IMR-90 (cell line): ENCODE measurements around the gene EXOC2.

Source experiments
- POLR2A ChIP-seq: IDR thresholded peaks from 2 replicates; pipeline ENCODE4 v1.6.1; 2012; ENCODE audit warnings: mild to moderate bottlenecking, low read depth, low read length
- RFX5 ChIP-seq: IDR thresholded peaks from 2 replicates; pipeline ENCODE4 v1.8.0; 2012; ENCODE audit warnings: low read depth, mild to moderate bottlenecking, low read length, moderate library complexity
- TF ChIP-seq, protein P1 (sequence below): conservative IDR thresholded peaks from 2 replicates; pipeline ENCODE4 v1.5.1; 2012; ENCODE audit warnings: mild to moderate bottlenecking, low read depth, low read length, improper control_type of control experiment

DNA sequence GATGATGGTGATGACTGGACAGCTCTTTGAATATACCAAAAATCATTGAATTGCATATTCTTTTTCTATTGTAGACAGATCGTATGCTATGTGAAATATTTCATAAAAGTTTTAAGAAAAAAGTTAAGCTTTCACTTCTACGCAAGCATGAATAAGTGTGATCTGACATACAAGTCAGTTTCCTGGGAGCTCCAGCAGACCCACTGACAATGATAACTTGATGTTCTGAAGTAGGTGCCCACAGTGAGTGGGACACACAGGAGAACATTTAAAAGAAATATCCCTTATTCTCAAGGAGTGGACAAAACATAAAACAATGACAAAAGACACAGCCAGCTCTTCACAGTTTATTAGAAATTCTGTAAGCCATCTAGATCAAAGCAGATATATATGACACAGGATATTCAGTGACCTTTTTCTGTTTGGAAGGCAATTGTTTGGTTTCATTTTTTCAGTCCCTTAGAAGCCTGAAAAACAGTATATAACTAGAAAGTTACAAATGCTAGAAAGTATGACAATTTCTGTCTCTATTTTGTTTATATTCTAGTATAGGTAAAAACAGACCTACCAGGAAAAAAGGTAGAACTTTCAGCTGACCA lies 200.0 kb downstream of the EXOC2 start:
- TF ChIP-seq, protein P1, sequence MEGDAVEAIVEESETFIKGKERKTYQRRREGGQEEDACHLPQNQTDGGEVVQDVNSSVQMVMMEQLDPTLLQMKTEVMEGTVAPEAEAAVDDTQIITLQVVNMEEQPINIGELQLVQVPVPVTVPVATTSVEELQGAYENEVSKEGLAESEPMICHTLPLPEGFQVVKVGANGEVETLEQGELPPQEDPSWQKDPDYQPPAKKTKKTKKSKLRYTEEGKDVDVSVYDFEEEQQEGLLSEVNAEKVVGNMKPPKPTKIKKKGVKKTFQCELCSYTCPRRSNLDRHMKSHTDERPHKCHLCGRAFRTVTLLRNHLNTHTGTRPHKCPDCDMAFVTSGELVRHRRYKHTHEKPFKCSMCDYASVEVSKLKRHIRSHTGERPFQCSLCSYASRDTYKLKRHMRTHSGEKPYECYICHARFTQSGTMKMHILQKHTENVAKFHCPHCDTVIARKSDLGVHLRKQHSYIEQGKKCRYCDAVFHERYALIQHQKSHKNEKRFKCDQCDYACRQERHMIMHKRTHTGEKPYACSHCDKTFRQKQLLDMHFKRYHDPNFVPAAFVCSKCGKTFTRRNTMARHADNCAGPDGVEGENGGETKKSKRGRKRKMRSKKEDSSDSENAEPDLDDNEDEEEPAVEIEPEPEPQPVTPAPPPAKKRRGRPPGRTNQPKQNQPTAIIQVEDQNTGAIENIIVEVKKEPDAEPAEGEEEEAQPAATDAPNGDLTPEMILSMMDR = no peak
- TF ChIP-seq POLR2A (no peak), RFX5 (no peak)
